GM23338 (cell line): Measurements from ENCODE around the gene LRP11. TPM values are rescaled to one million over a fixed set of nuclear protein-coding genes. Genes with fewer than 3 reads are reported as not detected.

Experiments used
- ATAC-seq: fragments of 200-7000 bp; cut with Tn5 transposase; 3 replicates; pipeline ENCODE4 v1.9.1; 2020
- DNase-seq: peaks from one replicate; pipeline ENCODE4 v3.0.0-alpha.2; 2015; ENCODE audit warnings: low spot score
- H2AFZ ChIP-seq: fragments of 200-600 bp; sonication (generic); 2 replicates; pipeline ENCODE4 v1.8.0; 2016; ENCODE audit warnings: antibody characterized with exemption, mild to moderate bottlenecking, moderate library complexity
- H3F3A ChIP-seq: fragments of 200-600 bp; sonication (generic); replicated peaks from 2 replicates; pipeline ENCODE4 v1.8.0; 2017; ENCODE audit warnings: antibody characterized with exemption, mixed run types, low read depth
- H3K27ac ChIP-seq: fragments of 200-600 bp; sonication (generic); 2 replicates; pipeline ENCODE4 v1.6.1; 2016; ENCODE audit warnings: low read depth
- H3K27me3 ChIP-seq: fragments of 200-600 bp; sonication (generic); 2 replicates; pipeline ENCODE4 v1.8.0; 2016; ENCODE audit warnings: mild to moderate bottlenecking, mixed run types, moderate library complexity; ENCODE audit not compliant: insufficient read depth
- H3K36me3 ChIP-seq: fragments of 200-600 bp; sonication (generic); 2 replicates; pipeline ENCODE4 v1.8.0; 2016; ENCODE audit warnings: mild to moderate bottlenecking; ENCODE audit not compliant: insufficient read depth
- H3K4me1 ChIP-seq: fragments of 200-600 bp; sonication (generic); 2 replicates; pipeline ENCODE4 v1.8.0; 2016; ENCODE audit warnings: mild to moderate bottlenecking, moderate library complexity; ENCODE audit not compliant: insufficient read depth
- H3K4me2 ChIP-seq: fragments of 200-600 bp; sonication (generic); 2 replicates; pipeline ENCODE4 v1.7.1; 2017; ENCODE audit warnings: mixed run types
- H3K4me3 ChIP-seq: fragments of 200-600 bp; sonication (generic); 2 replicates; pipeline ENCODE4 v1.6.1; 2016; ENCODE audit warnings: mixed run types
- H3K79me2 ChIP-seq: fragments of 200-600 bp; sonication (generic); replicated peaks from 2 replicates; pipeline ENCODE4 v1.8.0; 2017; ENCODE audit warnings: mild to moderate bottlenecking; ENCODE audit not compliant: insufficient read depth
- H3K9me2 ChIP-seq: fragments of 200-600 bp; sonication (generic); 2 replicates; pipeline ENCODE4 v1.8.0; 2017; ENCODE audit not compliant: insufficient read depth
- H4K20me1 ChIP-seq: fragments of 200-600 bp; sonication (generic); replicated peaks from 2 replicates; pipeline ENCODE4 v1.8.0; 2017; ENCODE audit warnings: mild to moderate bottlenecking; ENCODE audit not compliant: insufficient read depth
- H3K27ac Mint-ChIP-seq: 2 replicates; pipeline ENCODE4 v1.8.0; 2020; ENCODE audit warnings: inconsistent platforms, mild to moderate bottlenecking, moderate library complexity, mixed read lengths
- H3K27me3 Mint-ChIP-seq: 3 replicates; pipeline ENCODE4 v1.8.0; 2022; ENCODE audit warnings: low read depth, mild to moderate bottlenecking, moderate library complexity, mixed read lengths, inconsistent platforms; ENCODE audit not compliant: insufficient read depth, poor library complexity
- H3K36me3 Mint-ChIP-seq: 3 replicates; pipeline ENCODE4 v1.8.0; 2021; ENCODE audit warnings: low read depth, mild to moderate bottlenecking, inconsistent platforms, moderate library complexity, mixed read lengths
- H3K4me1 Mint-ChIP-seq: 3 replicates; pipeline ENCODE4 v1.8.0; 2020; ENCODE audit warnings: mild to moderate bottlenecking, inconsistent platforms, mixed read lengths
- H3K4me3 Mint-ChIP-seq: 3 replicates; pipeline ENCODE4 v1.8.0; 2021; ENCODE audit warnings: moderate library complexity, mild to moderate bottlenecking, inconsistent platforms, mixed read lengths
- H3K9me3 Mint-ChIP-seq: 3 replicates; pipeline ENCODE4 v1.8.0; 2020; ENCODE audit warnings: moderate library complexity, mild to moderate bottlenecking, inconsistent platforms, mixed read lengths
- CREB1 ChIP-seq: fragments of 250-450 bp; sonication (Bioruptor Pico); IDR thresholded peaks from 2 replicates; pipeline ENCODE4 v1.5.0; 2020; ENCODE audit warnings: low read depth, mild to moderate bottlenecking, moderate library complexity
- EZH2 ChIP-seq: fragments of 200-600 bp; sonication (generic); IDR thresholded peaks from one replicate; pipeline ENCODE4 v1.8.0; 2017; ENCODE audit warnings: antibody characterized with exemption, mild to moderate bottlenecking, low read depth; ENCODE audit not compliant: unreplicated experiment
- EZH2phosphoT487 ChIP-seq: fragments of 200-600 bp; sonication (generic); IDR thresholded peaks from one replicate; pipeline ENCODE4 v1.8.1; 2018; ENCODE audit warnings: antibody characterized with exemption; ENCODE audit not compliant: unreplicated experiment
- JUNB ChIP-seq: IDR thresholded peaks from one replicate; pipeline ENCODE4 v1.6.1; 2016; ENCODE audit warnings: antibody characterized with exemption; ENCODE audit not compliant: unreplicated experiment
- POLR2AphosphoS5 ChIP-seq: IDR thresholded peaks from 2 replicates; pipeline ENCODE4 v1.6.1; 2016; ENCODE audit warnings: antibody characterized with exemption, low read depth
- polyA plus RNA-seq: library from polyadenylated mRNA; unstranded; fragments of >200 nt; fragmentation: Nextera tagmentation; extraction: Ambion mirVana; gene quantifications from 2 replicates; pipeline ENCODE4 v1.2.1, GENCODE V29; 2016
- total RNA-seq: library from RNA; depleted of rRNA; stranded (reverse); fragments of >200 nt; shearing (Covaris generic); gene quantifications from 2 replicates; pipeline ENCODE4 v1.2.3, GENCODE V29; 2014
- TF ChIP-seq, protein P1 (sequence below): fragments of 250-450 bp; sonication (Bioruptor Pico); IDR thresholded peaks from 2 replicates; pipeline ENCODE4 v1.5.0; 2020; ENCODE audit warnings: mild to moderate bottlenecking, moderate library complexity
- TF ChIP-seq, protein P2 (sequence below): IDR thresholded peaks from 2 replicates; pipeline ENCODE4 v1.6.1; 2016; ENCODE audit warnings: antibody characterized with exemption
- TF ChIP-seq, protein P3 (sequence below), 2 experiments: fragments of 200-600 bp in 1 of 2; sonication (generic) in 1 of 2; conservative IDR thresholded peaks; 2 replicates each; pipeline versions ENCODE4 v1.5.1 to v1.6.1; 2016 to 2017; ENCODE audit warnings: antibody characterized with exemption in 2 of 2, low read depth in 2 of 2, mild to moderate bottlenecking in 2 of 2, moderate library complexity in 1 of 2
- TF ChIP-seq, protein P4 (sequence below): IDR thresholded peaks from one replicate; pipeline ENCODE4 v1.6.1; 2018; ENCODE audit warnings: antibody characterized with exemption; ENCODE audit not compliant: unreplicated experiment

The LRP11 gene
- total and polyA plus RNA-seq, 2 experiments from 2014 or later: 10.8 to 37.1 TPM

DNA sequence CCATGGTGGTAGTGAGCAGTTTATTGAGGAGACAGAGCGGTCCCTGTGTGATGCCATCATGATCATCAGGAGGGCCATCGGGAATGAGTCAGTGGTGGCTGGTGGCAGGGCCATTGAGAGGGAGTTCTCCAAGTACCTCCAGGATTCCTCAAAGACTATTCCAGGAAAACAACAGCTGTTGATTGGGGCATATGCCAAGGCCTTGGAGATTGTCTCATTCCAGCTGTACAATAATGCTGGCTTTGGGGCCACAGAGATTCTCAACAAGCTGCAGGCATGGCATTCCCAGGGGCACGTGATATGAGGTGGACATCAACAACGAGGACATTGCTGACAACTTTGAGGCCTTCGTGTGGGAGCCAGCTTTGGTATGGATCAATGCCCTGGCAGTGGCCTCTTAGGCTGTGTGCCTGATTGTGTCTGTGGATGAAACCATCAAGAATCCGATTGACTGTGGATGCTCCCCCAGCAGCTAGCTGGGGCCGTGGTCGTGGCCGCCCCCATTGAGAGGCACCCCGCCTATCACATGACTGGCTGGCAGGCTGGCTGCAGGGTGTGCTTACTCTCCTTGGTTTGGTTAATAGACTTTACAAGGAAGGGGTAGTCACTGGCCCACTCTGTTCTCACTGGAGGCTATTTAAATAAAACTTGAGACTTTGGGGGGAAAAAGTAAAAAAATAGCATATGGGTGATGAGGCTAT, 17.1 kb upstream of the LRP11 start (continued):
- TF ChIP-seq, protein P1, sequence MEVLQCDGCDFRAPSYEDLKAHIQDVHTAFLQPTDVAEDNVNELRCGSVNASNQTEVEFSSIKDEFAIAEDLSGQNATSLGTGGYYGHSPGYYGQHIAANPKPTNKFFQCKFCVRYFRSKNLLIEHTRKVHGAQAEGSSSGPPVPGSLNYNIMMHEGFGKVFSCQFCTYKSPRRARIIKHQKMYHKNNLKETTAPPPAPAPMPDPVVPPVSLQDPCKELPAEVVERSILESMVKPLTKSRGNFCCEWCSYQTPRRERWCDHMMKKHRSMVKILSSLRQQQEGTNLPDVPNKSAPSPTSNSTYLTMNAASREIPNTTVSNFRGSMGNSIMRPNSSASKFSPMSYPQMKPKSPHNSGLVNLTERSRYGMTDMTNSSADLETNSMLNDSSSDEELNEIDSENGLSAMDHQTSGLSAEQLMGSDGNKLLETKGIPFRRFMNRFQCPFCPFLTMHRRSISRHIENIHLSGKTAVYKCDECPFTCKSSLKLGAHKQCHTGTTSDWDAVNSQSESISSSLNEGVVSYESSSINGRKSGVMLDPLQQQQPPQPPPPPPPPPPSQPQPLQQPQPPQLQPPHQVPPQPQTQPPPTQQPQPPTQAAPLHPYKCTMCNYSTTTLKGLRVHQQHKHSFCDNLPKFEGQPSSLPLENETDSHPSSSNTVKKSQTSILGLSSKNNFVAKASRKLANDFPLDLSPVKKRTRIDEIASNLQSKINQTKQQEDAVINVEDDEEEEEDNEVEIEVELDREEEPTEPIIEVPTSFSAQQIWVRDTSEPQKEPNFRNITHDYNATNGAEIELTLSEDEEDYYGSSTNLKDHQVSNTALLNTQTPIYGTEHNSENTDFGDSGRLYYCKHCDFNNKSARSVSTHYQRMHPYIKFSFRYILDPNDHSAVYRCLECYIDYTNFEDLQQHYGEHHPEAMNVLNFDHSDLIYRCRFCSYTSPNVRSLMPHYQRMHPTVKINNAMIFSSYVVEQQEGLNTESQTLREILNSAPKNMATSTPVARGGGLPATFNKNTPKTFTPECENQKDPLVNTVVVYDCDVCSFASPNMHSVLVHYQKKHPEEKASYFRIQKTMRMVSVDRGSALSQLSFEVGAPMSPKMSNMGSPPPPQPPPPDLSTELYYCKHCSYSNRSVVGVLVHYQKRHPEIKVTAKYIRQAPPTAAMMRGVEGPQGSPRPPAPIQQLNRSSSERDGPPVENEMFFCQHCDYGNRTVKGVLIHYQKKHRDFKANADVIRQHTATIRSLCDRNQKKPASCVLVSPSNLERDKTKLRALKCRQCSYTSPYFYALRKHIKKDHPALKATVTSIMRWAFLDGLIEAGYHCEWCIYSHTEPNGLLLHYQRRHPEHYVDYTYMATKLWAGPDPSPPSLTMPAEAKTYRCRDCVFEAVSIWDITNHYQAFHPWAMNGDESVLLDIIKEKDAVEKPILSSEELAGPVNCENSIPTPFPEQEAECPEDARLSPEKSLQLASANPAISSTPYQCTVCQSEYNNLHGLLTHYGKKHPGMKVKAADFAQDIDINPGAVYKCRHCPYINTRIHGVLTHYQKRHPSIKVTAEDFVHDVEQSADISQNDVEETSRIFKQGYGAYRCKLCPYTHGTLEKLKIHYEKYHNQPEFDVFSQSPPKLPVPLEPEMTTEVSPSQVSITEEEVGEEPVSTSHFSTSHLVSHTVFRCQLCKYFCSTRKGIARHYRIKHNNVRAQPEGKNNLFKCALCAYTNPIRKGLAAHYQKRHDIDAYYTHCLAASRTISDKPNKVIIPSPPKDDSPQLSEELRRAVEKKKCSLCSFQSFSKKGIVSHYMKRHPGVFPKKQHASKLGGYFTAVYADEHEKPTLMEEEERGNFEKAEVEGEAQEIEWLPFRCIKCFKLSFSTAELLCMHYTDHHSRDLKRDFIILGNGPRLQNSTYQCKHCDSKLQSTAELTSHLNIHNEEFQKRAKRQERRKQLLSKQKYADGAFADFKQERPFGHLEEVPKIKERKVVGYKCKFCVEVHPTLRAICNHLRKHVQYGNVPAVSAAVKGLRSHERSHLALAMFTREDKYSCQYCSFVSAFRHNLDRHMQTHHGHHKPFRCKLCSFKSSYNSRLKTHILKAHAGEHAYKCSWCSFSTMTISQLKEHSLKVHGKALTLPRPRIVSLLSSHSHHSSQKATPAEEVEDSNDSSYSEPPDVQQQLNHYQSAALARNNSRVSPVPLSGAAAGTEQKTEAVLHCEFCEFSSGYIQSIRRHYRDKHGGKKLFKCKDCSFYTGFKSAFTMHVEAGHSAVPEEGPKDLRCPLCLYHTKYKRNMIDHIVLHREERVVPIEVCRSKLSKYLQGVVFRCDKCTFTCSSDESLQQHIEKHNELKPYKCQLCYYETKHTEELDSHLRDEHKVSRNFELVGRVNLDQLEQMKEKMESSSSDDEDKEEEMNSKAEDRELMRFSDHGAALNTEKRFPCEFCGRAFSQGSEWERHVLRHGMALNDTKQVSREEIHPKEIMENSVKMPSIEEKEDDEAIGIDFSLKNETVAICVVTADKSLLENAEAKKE (CRISPR knock-in tag): no peak
- TF ChIP-seq JUNB: no peak
- no peak for TF ChIP-seq CREB1 (CRISPR knock-in tag)
- TF ChIP-seq, protein P2, sequence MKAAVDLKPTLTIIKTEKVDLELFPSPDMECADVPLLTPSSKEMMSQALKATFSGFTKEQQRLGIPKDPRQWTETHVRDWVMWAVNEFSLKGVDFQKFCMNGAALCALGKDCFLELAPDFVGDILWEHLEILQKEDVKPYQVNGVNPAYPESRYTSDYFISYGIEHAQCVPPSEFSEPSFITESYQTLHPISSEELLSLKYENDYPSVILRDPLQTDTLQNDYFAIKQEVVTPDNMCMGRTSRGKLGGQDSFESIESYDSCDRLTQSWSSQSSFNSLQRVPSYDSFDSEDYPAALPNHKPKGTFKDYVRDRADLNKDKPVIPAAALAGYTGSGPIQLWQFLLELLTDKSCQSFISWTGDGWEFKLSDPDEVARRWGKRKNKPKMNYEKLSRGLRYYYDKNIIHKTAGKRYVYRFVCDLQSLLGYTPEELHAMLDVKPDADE: no peak

DNA sequence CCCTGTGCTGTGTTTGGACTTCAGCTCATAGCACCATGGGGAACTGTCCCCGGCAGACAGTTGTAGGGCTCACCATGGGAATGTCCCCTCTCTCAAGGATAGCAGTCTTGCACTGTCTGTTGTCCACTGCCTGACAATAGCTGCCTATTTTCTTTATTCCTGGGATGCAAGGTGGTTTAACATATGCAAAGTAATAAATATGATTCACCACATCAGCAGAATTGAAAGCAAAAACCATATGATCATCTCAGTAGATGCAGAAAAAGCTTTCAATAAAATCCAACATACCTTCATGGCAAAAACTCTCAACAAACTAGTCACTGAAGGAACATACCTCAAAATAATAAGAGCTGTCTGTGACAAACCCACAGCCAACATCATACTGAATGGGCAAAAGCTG, 13.5 kb upstream of the LRP11 start:
- Mint-ChIP-seq H3K27ac (no peak overlapping the region), H3K27me3 (peaks cover 4% of the 10 kb centered on the region), H3K36me3 (no peaks in the 10 kb centered on the region), H3K4me3 (no peak overlapping the region), H3K9me3 (peaks cover 4% of the 10 kb centered on the region; the same call in 1 of the 3 replicates), H3K4me1 (no peaks in the 10 kb centered on the region)
- no peak overlapping the region for H3K4me3 ChIP-seq
- H3K36me3 ChIP-seq: no peaks in the 10 kb centered on the region
- TF ChIP-seq, protein P2: no peak
- TF ChIP-seq EZH2 (no peak), EZH2phosphoT487 (no peak), CREB1 (CRISPR knock-in tag) (no peak), POLR2AphosphoS5 (no peak)
- TF ChIP-seq, protein P3, sequence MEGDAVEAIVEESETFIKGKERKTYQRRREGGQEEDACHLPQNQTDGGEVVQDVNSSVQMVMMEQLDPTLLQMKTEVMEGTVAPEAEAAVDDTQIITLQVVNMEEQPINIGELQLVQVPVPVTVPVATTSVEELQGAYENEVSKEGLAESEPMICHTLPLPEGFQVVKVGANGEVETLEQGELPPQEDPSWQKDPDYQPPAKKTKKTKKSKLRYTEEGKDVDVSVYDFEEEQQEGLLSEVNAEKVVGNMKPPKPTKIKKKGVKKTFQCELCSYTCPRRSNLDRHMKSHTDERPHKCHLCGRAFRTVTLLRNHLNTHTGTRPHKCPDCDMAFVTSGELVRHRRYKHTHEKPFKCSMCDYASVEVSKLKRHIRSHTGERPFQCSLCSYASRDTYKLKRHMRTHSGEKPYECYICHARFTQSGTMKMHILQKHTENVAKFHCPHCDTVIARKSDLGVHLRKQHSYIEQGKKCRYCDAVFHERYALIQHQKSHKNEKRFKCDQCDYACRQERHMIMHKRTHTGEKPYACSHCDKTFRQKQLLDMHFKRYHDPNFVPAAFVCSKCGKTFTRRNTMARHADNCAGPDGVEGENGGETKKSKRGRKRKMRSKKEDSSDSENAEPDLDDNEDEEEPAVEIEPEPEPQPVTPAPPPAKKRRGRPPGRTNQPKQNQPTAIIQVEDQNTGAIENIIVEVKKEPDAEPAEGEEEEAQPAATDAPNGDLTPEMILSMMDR (conservative IDR thresholded peaks at IDR 0.05; ENCODE audit: low read depth in 2 of 2): no peak
- TF ChIP-seq, protein P4, sequence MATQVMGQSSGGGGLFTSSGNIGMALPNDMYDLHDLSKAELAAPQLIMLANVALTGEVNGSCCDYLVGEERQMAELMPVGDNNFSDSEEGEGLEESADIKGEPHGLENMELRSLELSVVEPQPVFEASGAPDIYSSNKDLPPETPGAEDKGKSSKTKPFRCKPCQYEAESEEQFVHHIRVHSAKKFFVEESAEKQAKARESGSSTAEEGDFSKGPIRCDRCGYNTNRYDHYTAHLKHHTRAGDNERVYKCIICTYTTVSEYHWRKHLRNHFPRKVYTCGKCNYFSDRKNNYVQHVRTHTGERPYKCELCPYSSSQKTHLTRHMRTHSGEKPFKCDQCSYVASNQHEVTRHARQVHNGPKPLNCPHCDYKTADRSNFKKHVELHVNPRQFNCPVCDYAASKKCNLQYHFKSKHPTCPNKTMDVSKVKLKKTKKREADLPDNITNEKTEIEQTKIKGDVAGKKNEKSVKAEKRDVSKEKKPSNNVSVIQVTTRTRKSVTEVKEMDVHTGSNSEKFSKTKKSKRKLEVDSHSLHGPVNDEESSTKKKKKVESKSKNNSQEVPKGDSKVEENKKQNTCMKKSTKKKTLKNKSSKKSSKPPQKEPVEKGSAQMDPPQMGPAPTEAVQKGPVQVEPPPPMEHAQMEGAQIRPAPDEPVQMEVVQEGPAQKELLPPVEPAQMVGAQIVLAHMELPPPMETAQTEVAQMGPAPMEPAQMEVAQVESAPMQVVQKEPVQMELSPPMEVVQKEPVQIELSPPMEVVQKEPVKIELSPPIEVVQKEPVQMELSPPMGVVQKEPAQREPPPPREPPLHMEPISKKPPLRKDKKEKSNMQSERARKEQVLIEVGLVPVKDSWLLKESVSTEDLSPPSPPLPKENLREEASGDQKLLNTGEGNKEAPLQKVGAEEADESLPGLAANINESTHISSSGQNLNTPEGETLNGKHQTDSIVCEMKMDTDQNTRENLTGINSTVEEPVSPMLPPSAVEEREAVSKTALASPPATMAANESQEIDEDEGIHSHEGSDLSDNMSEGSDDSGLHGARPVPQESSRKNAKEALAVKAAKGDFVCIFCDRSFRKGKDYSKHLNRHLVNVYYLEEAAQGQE: no peak
- no peaks in the 10 kb centered on the region for H3K79me2 ChIP-seq
- no peaks in the 10 kb centered on the region for H4K20me1 ChIP-seq
- H3K27ac ChIP-seq: no peak overlapping the region
- no peak overlapping the region for H2AFZ ChIP-seq
- no peaks in the 10 kb centered on the region for H3K27me3 ChIP-seq
- H3K9me2 ChIP-seq: peaks cover 3% of the 10 kb centered on the region
- DNase-seq (no peak), ATAC-seq (no peak)
- no peaks in the 10 kb centered on the region for H3K4me1 ChIP-seq
- no peak overlapping the region for H3K4me2 ChIP-seq
- H3F3A ChIP-seq: no peaks in the 10 kb centered on the region
